ENCODE data around the gene BPGM.

DNA sequence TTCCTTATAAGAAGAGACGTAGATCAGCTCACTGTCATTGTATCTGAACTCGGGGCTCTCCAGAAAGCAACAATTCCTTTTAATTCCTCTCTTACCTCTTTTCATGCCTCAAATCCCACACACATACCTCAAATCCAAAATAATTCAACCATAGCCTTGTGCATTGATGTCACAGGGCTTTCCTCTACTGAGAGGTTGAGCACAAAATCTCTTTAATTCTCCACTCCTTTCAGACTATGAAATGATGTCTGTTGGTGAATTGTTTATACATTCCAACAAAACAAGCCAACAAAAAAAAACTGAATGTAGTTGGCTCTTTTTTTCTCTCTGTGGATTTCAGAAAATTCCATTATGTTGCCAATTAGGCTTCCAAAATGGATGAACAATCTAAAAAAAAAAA, 53.2 kb downstream of the BPGM start:
- TF ChIP-seq ZBTB26 (tag by site-specific recombination; optimal IDR thresholded peaks at IDR 0.05), result no peak
- TF ChIP-seq, protein P1, sequence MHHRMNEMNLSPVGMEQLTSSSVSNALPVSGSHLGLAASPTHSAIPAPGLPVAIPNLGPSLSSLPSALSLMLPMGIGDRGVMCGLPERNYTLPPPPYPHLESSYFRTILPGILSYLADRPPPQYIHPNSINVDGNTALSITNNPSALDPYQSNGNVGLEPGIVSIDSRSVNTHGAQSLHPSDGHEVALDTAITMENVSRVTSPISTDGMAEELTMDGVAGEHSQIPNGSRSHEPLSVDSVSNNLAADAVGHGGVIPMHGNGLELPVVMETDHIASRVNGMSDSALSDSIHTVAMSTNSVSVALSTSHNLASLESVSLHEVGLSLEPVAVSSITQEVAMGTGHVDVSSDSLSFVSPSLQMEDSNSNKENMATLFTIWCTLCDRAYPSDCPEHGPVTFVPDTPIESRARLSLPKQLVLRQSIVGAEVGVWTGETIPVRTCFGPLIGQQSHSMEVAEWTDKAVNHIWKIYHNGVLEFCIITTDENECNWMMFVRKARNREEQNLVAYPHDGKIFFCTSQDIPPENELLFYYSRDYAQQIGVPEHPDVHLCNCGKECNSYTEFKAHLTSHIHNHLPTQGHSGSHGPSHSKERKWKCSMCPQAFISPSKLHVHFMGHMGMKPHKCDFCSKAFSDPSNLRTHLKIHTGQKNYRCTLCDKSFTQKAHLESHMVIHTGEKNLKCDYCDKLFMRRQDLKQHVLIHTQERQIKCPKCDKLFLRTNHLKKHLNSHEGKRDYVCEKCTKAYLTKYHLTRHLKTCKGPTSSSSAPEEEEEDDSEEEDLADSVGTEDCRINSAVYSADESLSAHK (tag by site-specific recombination; IDR thresholded peaks at IDR 0.05), result no peak
- no peak for TF ChIP-seq ZNF670 (tag by site-specific recombination; IDR thresholded peaks at IDR 0.05; ENCODE audit: low read depth)
- TF ChIP-seq, protein P2, sequence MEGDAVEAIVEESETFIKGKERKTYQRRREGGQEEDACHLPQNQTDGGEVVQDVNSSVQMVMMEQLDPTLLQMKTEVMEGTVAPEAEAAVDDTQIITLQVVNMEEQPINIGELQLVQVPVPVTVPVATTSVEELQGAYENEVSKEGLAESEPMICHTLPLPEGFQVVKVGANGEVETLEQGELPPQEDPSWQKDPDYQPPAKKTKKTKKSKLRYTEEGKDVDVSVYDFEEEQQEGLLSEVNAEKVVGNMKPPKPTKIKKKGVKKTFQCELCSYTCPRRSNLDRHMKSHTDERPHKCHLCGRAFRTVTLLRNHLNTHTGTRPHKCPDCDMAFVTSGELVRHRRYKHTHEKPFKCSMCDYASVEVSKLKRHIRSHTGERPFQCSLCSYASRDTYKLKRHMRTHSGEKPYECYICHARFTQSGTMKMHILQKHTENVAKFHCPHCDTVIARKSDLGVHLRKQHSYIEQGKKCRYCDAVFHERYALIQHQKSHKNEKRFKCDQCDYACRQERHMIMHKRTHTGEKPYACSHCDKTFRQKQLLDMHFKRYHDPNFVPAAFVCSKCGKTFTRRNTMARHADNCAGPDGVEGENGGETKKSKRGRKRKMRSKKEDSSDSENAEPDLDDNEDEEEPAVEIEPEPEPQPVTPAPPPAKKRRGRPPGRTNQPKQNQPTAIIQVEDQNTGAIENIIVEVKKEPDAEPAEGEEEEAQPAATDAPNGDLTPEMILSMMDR (tag by site-specific recombination; IDR thresholded peaks at IDR 0.05), result no peak
- TF ChIP-seq KLF8 (tag by site-specific recombination; IDR thresholded peaks at IDR 0.05), result no peak
- TF ChIP-seq ZNF521 (tag by site-specific recombination; IDR thresholded peaks at IDR 0.05), result no peak
- TF ChIP-seq ZNF335 (tag by site-specific recombination; conservative IDR thresholded peaks at IDR 0.05), result no peak
- TF ChIP-seq, protein P3, sequence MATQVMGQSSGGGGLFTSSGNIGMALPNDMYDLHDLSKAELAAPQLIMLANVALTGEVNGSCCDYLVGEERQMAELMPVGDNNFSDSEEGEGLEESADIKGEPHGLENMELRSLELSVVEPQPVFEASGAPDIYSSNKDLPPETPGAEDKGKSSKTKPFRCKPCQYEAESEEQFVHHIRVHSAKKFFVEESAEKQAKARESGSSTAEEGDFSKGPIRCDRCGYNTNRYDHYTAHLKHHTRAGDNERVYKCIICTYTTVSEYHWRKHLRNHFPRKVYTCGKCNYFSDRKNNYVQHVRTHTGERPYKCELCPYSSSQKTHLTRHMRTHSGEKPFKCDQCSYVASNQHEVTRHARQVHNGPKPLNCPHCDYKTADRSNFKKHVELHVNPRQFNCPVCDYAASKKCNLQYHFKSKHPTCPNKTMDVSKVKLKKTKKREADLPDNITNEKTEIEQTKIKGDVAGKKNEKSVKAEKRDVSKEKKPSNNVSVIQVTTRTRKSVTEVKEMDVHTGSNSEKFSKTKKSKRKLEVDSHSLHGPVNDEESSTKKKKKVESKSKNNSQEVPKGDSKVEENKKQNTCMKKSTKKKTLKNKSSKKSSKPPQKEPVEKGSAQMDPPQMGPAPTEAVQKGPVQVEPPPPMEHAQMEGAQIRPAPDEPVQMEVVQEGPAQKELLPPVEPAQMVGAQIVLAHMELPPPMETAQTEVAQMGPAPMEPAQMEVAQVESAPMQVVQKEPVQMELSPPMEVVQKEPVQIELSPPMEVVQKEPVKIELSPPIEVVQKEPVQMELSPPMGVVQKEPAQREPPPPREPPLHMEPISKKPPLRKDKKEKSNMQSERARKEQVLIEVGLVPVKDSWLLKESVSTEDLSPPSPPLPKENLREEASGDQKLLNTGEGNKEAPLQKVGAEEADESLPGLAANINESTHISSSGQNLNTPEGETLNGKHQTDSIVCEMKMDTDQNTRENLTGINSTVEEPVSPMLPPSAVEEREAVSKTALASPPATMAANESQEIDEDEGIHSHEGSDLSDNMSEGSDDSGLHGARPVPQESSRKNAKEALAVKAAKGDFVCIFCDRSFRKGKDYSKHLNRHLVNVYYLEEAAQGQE (tag by site-specific recombination; IDR thresholded peaks at IDR 0.05), result no peak
- no peak for TF ChIP-seq ZNF692 (tag by site-specific recombination; IDR thresholded peaks at IDR 0.05)
- no peak for TF ChIP-seq MYNN (tag by site-specific recombination; IDR thresholded peaks at IDR 0.05; ENCODE audit: borderline replicate concordance)
- no peak for TF ChIP-seq ZNF843 (tag by site-specific recombination; IDR thresholded peaks at IDR 0.05)

All from HEK293 (cell line).